AG10803 (cell line): ENCODE data around the gene LGI2.
"Not testable (repeated sequence)": the region's sequence is repeated elsewhere in the genome, so short reads cannot be mapped to it uniquely, and the experiment has no call there.

Experiments
- DNase-seq: peaks from one replicate; pipeline ENCODE4 v3.0.0; 2010; ENCODE audit warnings: low read depth
- H3K4me3 ChIP-seq: 2 replicates; pipeline ENCODE4 v1.5.1; 2011; ENCODE audit warnings: mild to moderate bottlenecking, low read length, control low read depth
- CTCF ChIP-seq: conservative IDR thresholded peaks from 2 replicates; pipeline ENCODE4 v1.5.1; 2011; ENCODE audit warnings: mild to moderate bottlenecking, low read length, control low read depth, inconsistent platforms

Gene LGI2

GRCh38 chr4:25028851-25029250 is 1.9 kb downstream of the LGI2 start:
- no peak for TF ChIP-seq CTCF
- H3K4me3 ChIP-seq = no peak overlapping the region
- DNase-seq = no peak

- H3K4me3 ChIP-seq = no peak overlapping the region
- DNase-seq = no peak
- no peak for TF ChIP-seq CTCF
Observed at GRCh38 chr4:25022766-25023165, 8.0 kb downstream of the LGI2 start.

GRCh38 chr4:25021216-25021615 is 9.5 kb downstream of the LGI2 start:
- TF ChIP-seq CTCF = no peak
- no peak for DNase-seq
- H3K4me3 ChIP-seq = no peak overlapping the region

GRCh38 chr4:25020236-25020635 is 10.5 kb downstream of the LGI2 start:
- DNase-seq = peak; percentile 19
- TF ChIP-seq CTCF = no peak
- no peak overlapping the region for H3K4me3 ChIP-seq

- no peak for TF ChIP-seq CTCF
- no peak for DNase-seq
- no peak overlapping the region for H3K4me3 ChIP-seq
Observed at GRCh38 chr4:25019501-25019900, 11.2 kb downstream of the LGI2 start.

GRCh38 chr4:25015012-25015411 is 15.7 kb downstream of the LGI2 start:
- no peak for TF ChIP-seq CTCF
- no peak for DNase-seq
- no peak overlapping the region for H3K4me3 ChIP-seq

GRCh38 chr4:25014662-25014983 is 16.1 kb downstream of the LGI2 start:
- not testable (repeated sequence) for H3K4me3 ChIP-seq, DNase-seq

GRCh38 chr4:25013756-25014661 is 16.7 kb downstream of the LGI2 start:
- DNase-seq = no peak
- no peak for TF ChIP-seq CTCF

More at GRCh38 chr4:25013756-25014661, 16.7 kb downstream of the LGI2 start:
- H3K4me3 ChIP-seq = no peak overlapping the region
